Measurements from ENCODE around the gene AJAP1. TPM values are rescaled to one million over a fixed set of nuclear protein-coding genes. Genes with fewer than 3 reads are reported as not detected.

The AJAP1 gene
- total and polyA plus RNA-seq, 2 of the 8 experiments (the other 6 are each of a cell fraction or from before 2014, with no cell fraction given): 1.9 to 6.2 TPM

DNA sequence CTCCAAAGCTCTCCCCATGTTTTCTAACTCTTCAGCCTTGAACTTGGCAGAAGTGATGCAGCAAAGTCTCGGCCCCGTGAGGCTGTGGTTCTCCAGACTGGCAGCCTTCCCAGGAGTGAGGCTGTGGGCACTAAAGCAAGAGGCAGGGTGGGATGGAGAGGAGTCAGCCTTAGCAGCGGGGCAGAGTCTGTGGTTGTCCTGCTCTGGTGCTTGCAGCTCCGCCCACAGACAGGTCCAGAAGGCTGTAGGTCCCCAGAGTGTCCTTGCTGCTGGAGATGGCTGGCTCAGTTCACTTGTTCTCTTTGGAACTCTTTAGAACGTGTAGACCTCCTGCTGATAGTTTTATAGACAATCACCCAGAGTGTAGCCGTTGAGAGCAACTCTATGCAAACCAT is 142.6 kb downstream of the AJAP1 start:
- Histone ChIP-seq H3K79me1 (ENCODE audit: low read depth, low read length) (no peaks in the 10 kb centered on the region), H2BK12ac (ENCODE audit: low read depth, low read length) (no peak overlapping the region), H3K27ac (ENCODE audit: low read depth, low read length) (no peak overlapping the region), H3K23me2 (ENCODE audit: low read depth, low read length) (no peaks in the 10 kb centered on the region), H2BK20ac (ENCODE audit: low read length) (no peak overlapping the region), H3K79me2 (ENCODE audit: control insufficient read depth in 1 of 2, insufficient read depth in 2 of 2, low read length in 2 of 2) (no peaks in the 10 kb centered on the region), H2BK15ac (ENCODE audit: low read length) (no peak overlapping the region), H4K8ac (ENCODE audit: extremely low read depth, insufficient read depth, low read length) (no peak overlapping the region), H2AFZ (ENCODE audit: low read length) (no peak overlapping the region), H3K27me3 (replicated peaks in 1 of 4; ENCODE audit: control insufficient read depth in 3 of 4, extremely low read depth in 1 of 4, insufficient read depth in 3 of 4, low read length in 3 of 4) (no peaks in the 10 kb centered on the region), H2BK120ac (replicated peaks; ENCODE audit: low read depth, low read length) (no peak overlapping the region), H3K18ac (ENCODE audit: extremely low read depth, low read length) (no peak overlapping the region), H2AK5ac (ENCODE audit: low read depth, low read length) (no peak overlapping the region), H3K36me3 (ENCODE audit: control insufficient read depth in 2 of 4, insufficient read depth in 4 of 4, low read length in 3 of 4) (no peaks in the 10 kb centered on the region), H4K5ac (ENCODE audit: insufficient read length, low read depth, low read length) (no peak overlapping the region), H3K4me1 (replicated peaks in 1 of 4; ENCODE audit: control insufficient read depth in 3 of 4, insufficient read depth in 4 of 4, low read length in 3 of 4) (no peaks in the 10 kb centered on the region), H3K9ac (replicated peaks in 1 of 4; ENCODE audit: extremely low read depth in 1 of 4, low read depth in 3 of 4, low read length in 3 of 4) (no peak overlapping the region), H3K14ac (ENCODE audit: insufficient read length) (no peak overlapping the region), H3K4me3 (ENCODE audit: extremely low read depth in 1 of 4, insufficient read depth in 2 of 4, low read depth in 3 of 4, low read length in 4 of 4) (no peak overlapping the region), H3K9me3 (ENCODE audit: insufficient read depth in 2 of 2, low read depth in 1 of 2, low read length in 1 of 2) (peaks cover 11 to 22% of the 10 kb centered on the region in 2 experiments; a peak in 3 of 4 replicates), H4K20me1 (replicated peaks in 1 of 2; ENCODE audit: control insufficient read depth in 1 of 2, insufficient read depth in 2 of 2, low read length in 2 of 2) (no peaks in the 10 kb centered on the region), H3K23ac (ENCODE audit: insufficient read length) (no peak overlapping the region), H2BK5ac (ENCODE audit: low read depth, low read length) (no peak overlapping the region), H3K4me2 (ENCODE audit: insufficient read depth in 1 of 2, low read depth in 2 of 2, low read length in 2 of 2) (no peak overlapping the region), H3K56ac (replicated peaks; ENCODE audit: insufficient read length, low read depth, low read length) (no peak overlapping the region), H3K4ac (replicated peaks; ENCODE audit: insufficient read length, low read depth, low read length) (no peak overlapping the region), H4K91ac (replicated peaks; ENCODE audit: insufficient read length, low read length) (no peak overlapping the region)
- DNase-seq (ENCODE audit: low read depth in 1 of 2, low spot score in 2 of 2) (no peak), FAIRE-seq (no peak)
- ChIA-PET CTCF (ENCODE audit: partially characterized antibody) (interaction anchor here (0.9 to 1.4 kb wide), 3 partner anchors 19 to 397 kb away, joined by 3 to 5 read pairs (median 3); no protein-coding TSS in a partner anchor), POLR2A (ENCODE audit: partially characterized antibody) (no interaction called here)
- WGBS, 2 experiments (ENCODE audit: extremely low coverage in 1 of 2, insufficient coverage in 1 of 2, insufficient read length in 1 of 2, insufficient replicate concordance in 2 of 2, low coverage in 1 of 2, low lambda C conversion rate in 2 of 2, missing lambda C conversion rate in 1 of 2): 88% methylated on average over 6 of the region's 6 CpGs; no CpG with 5 or more reads in 1 of the 2 experiments
- TF ChIP-seq TAF7 (optimal IDR thresholded peaks at IDR 0.05; ENCODE audit: borderline replicate concordance, low read depth, low read length) (no peak), SIN3A (conservative IDR thresholded peaks at IDR 0.05 in 1 of 2, IDR thresholded peaks at IDR 0.05 in 1 of 2; ENCODE audit: low read depth in 1 of 2, low read length in 2 of 2) (no peak), SP1 (IDR thresholded peaks at IDR 0.05; ENCODE audit: low read depth, low read length) (no peak), CBX5 (IDR thresholded peaks at IDR 0.05; ENCODE audit: low read depth, low read length) (no peak), SP4 (IDR thresholded peaks at IDR 0.05; ENCODE audit: low read length) (no peak), GABPA (IDR thresholded peaks at IDR 0.05; ENCODE audit: borderline replicate concordance, insufficient read depth, low read length) (no peak), SRF (IDR thresholded peaks at IDR 0.05; ENCODE audit: low read depth, low read length) (no peak), HDAC2 (IDR thresholded peaks at IDR 0.05; ENCODE audit: borderline replicate concordance in 1 of 2, low read depth in 2 of 2, low read length in 2 of 2) (no peak), CREB1 (IDR thresholded peaks at IDR 0.05) (no peak), ZNF274 (IDR thresholded peaks at IDR 0.05; ENCODE audit: borderline replicate concordance, extremely low read depth, low read length) (no peak), TEAD4 (IDR thresholded peaks at IDR 0.05; ENCODE audit: low read depth, low read length) (no peak), E2F6 (IDR thresholded peaks at IDR 0.05) (no peak), RFX5 (IDR thresholded peaks at IDR 0.05; ENCODE audit: borderline replicate concordance, low read depth, low read length) (no peak), CBX8 (IDR thresholded peaks at IDR 0.05; ENCODE audit: borderline replicate concordance, low read depth, low read length) (no peak)

Measured in H1 (cell line).